Loucy (cell line): ENCODE results near the gene COL13A1.

Experiments used
- H2AFZ ChIP-seq: fragments of 200-600 bp; sonication (generic); 2 replicates; pipeline ENCODE4 v1.6.0; 2016; ENCODE audit warnings: antibody characterized with exemption, mild to moderate bottlenecking, low read length, moderate library complexity
- H3F3A ChIP-seq: fragments of 200-600 bp; 2 replicates; pipeline ENCODE4 v1.6.0; 2016; ENCODE audit warnings: antibody characterized with exemption, low read depth, mild to moderate bottlenecking
- H3K27me3 ChIP-seq: fragments of 200-600 bp; sonication (generic); 2 replicates; pipeline ENCODE4 v1.6.1; 2014; ENCODE audit warnings: low read length, mild to moderate bottlenecking; ENCODE audit not compliant: insufficient read depth, poor library complexity, severe bottlenecking
- H3K36me3 ChIP-seq: fragments of 200-600 bp; sonication (generic); 2 replicates; pipeline ENCODE4 v1.6.1; 2016; ENCODE audit warnings: low read length; ENCODE audit not compliant: insufficient read depth
- H3K4me1 ChIP-seq: fragments of 200-600 bp; sonication (generic); 2 replicates; pipeline ENCODE4 v1.5.1; 2014; ENCODE audit warnings: low read length, mild to moderate bottlenecking; ENCODE audit not compliant: insufficient read depth, poor library complexity, severe bottlenecking
- H3K4me2 ChIP-seq: fragments of 200-600 bp; sonication (generic); 2 replicates; pipeline ENCODE4 v1.6.0; 2014; ENCODE audit warnings: antibody characterized with exemption, low read length, low read depth, mild to moderate bottlenecking; ENCODE audit not compliant: poor library complexity, severe bottlenecking
- H3K4me3 ChIP-seq: fragments of 200-600 bp; sonication (generic); 2 replicates; pipeline ENCODE4 v1.5.1; 2014; ENCODE audit warnings: low read length, mild to moderate bottlenecking, mixed read lengths; ENCODE audit not compliant: poor library complexity, severe bottlenecking
- H3K79me2 ChIP-seq: fragments of 200-600 bp; sonication (generic); 2 replicates; pipeline ENCODE4 v1.6.1; 2014; ENCODE audit warnings: low read length; ENCODE audit not compliant: insufficient read depth
- H3K9ac ChIP-seq: fragments of 200-600 bp; sonication (generic); 2 replicates; pipeline ENCODE4 v1.6.0; 2014; ENCODE audit warnings: mild to moderate bottlenecking, low read depth, low read length, moderate library complexity; ENCODE audit not compliant: poor library complexity, severe bottlenecking
- H3K9me2 ChIP-seq: fragments of 200-600 bp; sonication (generic); replicated peaks from 2 replicates; pipeline ENCODE4 v1.6.1; 2016; ENCODE audit warnings: low read depth, low read length, mixed read lengths
- H3K9me3 ChIP-seq: fragments of 200-600 bp; sonication (generic); 2 replicates; pipeline ENCODE4 v1.6.1; 2014; ENCODE audit warnings: mild to moderate bottlenecking, antibody characterized with exemption, low read length, low read depth; ENCODE audit not compliant: insufficient read depth
- H4K20me1 ChIP-seq: fragments of 200-600 bp; sonication (generic); 2 replicates; pipeline ENCODE4 v1.6.0; 2014; ENCODE audit warnings: antibody characterized with exemption, low read length, mild to moderate bottlenecking; ENCODE audit not compliant: insufficient read depth, poor library complexity, severe bottlenecking
- EZH2phosphoT487 ChIP-seq: fragments of 200-600 bp; IDR thresholded peaks from 2 replicates; pipeline ENCODE4 v1.6.1; 2018; ENCODE audit warnings: antibody characterized with exemption, mild to moderate bottlenecking, moderate library complexity, borderline replicate concordance
- TF ChIP-seq, protein P1 (sequence below): fragments of 200-600 bp; sonication (generic); conservative IDR thresholded peaks from 2 replicates; pipeline ENCODE4 v1.5.1; 2014; ENCODE audit warnings: mild to moderate bottlenecking, antibody characterized with exemption, low read length

Gene COL13A1

DNA sequence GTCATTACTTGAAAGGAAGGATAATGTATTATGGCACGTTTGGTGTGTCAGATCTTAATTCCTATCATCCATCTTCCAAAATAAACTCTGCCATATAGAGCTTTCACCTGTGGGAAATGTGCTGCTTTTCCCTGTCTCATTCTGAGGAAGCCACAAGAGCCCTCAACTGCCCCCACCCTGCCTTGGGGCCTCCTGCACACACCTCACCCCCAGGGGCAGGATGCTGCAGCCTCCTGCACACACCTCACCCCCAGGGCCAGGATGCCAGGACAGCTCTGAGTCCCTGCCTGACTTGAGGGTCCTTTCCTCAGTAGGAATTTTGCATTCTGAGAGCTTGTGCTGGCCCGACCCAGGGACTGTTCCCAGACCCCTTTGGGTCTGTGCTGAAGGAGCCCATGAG, 67.1 kb downstream of the COL13A1 start:
- H3K9me3 ChIP-seq = no peaks in the 10 kb centered on the region
- H3K27me3 ChIP-seq = no peaks in the 10 kb centered on the region
- H3K9ac ChIP-seq = no peak overlapping the region
- no peaks in the 10 kb centered on the region for H3K36me3 ChIP-seq
- no peak overlapping the region for H3K4me2 ChIP-seq
- H3K4me1 ChIP-seq = no peaks in the 10 kb centered on the region
- no peak overlapping the region for H3K4me3 ChIP-seq
- no peaks in the 10 kb centered on the region for H3K79me2 ChIP-seq
- H2AFZ ChIP-seq = no peak overlapping the region
- no peaks in the 10 kb centered on the region for H3K9me2 ChIP-seq
- H3F3A ChIP-seq = no peaks in the 10 kb centered on the region
- H4K20me1 ChIP-seq = no peaks in the 10 kb centered on the region
- TF ChIP-seq EZH2phosphoT487 = no peak
- TF ChIP-seq, protein P1, sequence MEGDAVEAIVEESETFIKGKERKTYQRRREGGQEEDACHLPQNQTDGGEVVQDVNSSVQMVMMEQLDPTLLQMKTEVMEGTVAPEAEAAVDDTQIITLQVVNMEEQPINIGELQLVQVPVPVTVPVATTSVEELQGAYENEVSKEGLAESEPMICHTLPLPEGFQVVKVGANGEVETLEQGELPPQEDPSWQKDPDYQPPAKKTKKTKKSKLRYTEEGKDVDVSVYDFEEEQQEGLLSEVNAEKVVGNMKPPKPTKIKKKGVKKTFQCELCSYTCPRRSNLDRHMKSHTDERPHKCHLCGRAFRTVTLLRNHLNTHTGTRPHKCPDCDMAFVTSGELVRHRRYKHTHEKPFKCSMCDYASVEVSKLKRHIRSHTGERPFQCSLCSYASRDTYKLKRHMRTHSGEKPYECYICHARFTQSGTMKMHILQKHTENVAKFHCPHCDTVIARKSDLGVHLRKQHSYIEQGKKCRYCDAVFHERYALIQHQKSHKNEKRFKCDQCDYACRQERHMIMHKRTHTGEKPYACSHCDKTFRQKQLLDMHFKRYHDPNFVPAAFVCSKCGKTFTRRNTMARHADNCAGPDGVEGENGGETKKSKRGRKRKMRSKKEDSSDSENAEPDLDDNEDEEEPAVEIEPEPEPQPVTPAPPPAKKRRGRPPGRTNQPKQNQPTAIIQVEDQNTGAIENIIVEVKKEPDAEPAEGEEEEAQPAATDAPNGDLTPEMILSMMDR = no peak

DNA sequence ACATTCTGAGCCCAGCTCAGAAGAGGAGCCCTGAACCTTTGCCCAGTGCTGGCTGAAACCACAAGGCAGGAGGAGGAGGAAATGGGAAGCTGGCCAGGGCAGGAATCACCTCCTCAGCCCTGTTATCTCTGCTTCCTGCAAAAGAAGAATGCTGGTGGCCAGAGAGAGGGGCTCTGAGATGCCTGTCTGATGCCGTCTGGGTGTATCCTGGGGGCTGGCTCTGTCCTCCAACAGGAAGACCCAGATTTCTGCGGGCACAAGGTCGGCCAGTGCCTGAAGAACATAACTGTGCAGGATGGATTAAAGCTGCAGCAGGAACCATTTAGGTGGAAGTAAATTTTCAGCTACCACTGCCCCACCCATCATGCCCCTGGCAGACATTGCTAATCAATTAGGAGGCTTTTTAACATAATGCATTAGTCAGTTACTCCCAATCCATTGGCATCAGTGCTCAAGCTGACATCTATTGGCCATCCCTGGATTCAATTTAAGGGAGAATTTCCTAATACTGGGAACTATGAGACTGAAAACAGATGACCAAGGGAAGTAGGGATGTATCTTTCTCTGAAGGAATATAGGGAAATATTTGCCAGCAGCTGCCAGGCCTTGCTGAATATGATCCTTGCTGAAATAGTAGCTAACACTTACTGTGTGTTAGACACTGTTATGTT, 67.7 kb downstream of the COL13A1 start:
- H3K4me1 ChIP-seq = no peaks in the 10 kb centered on the region
- H3K36me3 ChIP-seq = no peaks in the 10 kb centered on the region

DNA sequence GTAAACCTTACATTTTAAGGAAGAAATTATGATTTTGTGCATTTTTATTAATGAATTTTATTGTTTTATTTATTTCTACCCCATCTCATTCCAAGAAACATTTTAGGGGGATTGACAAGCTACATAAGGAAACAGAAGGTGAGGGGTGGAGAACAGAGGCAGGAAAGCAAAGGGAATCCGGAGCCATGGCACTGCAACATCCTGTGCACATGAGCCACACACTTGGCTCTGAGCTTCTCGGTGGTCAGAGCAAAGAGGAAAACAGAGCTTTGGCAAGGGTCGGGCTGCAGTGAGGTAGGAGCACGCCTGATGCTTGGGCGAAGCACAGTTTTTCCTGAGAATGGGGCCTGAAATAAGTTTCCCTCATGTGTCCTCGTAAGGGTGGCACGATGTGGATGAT, 68.9 kb downstream of the COL13A1 start:
- H3K4me3 ChIP-seq = no peak overlapping the region
- H3K79me2 ChIP-seq = no peaks in the 10 kb centered on the region
- no peaks in the 10 kb centered on the region for H3K9me3 ChIP-seq
- H3K4me1 ChIP-seq = no peaks in the 10 kb centered on the region
- no peaks in the 10 kb centered on the region for H4K20me1 ChIP-seq
- H3K9me2 ChIP-seq = no peaks in the 10 kb centered on the region
- no peaks in the 10 kb centered on the region for H3K27me3 ChIP-seq
- TF ChIP-seq, protein P1 = no peak
- TF ChIP-seq EZH2phosphoT487 = no peak
- no peak overlapping the region for H3K4me2 ChIP-seq
- no peaks in the 10 kb centered on the region for H3K36me3 ChIP-seq
- no peak overlapping the region for H3K9ac ChIP-seq
- H2AFZ ChIP-seq = no peak overlapping the region
- no peaks in the 10 kb centered on the region for H3F3A ChIP-seq

More for the DNA sequence above, 67.7 kb downstream of the COL13A1 start:
- no peak overlapping the region for H3K4me3 ChIP-seq
- H2AFZ ChIP-seq = no peak overlapping the region
- no peak overlapping the region for H3K9ac ChIP-seq
- H3K9me3 ChIP-seq = no peaks in the 10 kb centered on the region
- no peaks in the 10 kb centered on the region for H3K79me2 ChIP-seq
- TF ChIP-seq, protein P1 = no peak
- TF ChIP-seq EZH2phosphoT487 = no peak
- H3K4me2 ChIP-seq = no peak overlapping the region
- no peaks in the 10 kb centered on the region for H3K9me2 ChIP-seq
- H3K27me3 ChIP-seq = no peaks in the 10 kb centered on the region
- H3F3A ChIP-seq = no peaks in the 10 kb centered on the region
- H4K20me1 ChIP-seq = no peaks in the 10 kb centered on the region
